SK-N-SH (cell line): ENCODE measurements around the gene GAL. TPM values are rescaled to one million over a fixed set of nuclear protein-coding genes. Genes with fewer than 3 reads are reported as not detected.

ENCODE experiments used
- CTCF ChIA-PET: fragments of 300-600, 350-600 bp; formaldehyde crosslinking; extraction: SDS; loops from one replicate; lab custom pipeline; 2021; lab: Yijun Ruan, JAX
- POLR2A ChIA-PET: fragments of 350-600 bp; sonication (Branson Sonifier 250); formaldehyde crosslinking; extraction: SDS; loops from one replicate; lab custom pipeline; 2020; ENCODE audit warnings: antibody characterized with exemption, inconsistent platforms; lab: Yijun Ruan, JAX
- DNase-seq: peaks from one replicate; pipeline ENCODE4 v3.0.0; 2012
- H2AFZ ChIP-seq: fragments of 200-600 bp; sonication (generic); 2 replicates; pipeline ENCODE4 v1.8.1; 2016; ENCODE audit warnings: antibody characterized with exemption, mild to moderate bottlenecking, low read depth
- H3F3A ChIP-seq: fragments of 200-600 bp; sonication (generic); replicated peaks from 2 replicates; pipeline ENCODE3; 2016; ENCODE audit warnings: antibody characterized with exemption, mild to moderate bottlenecking; ENCODE audit not compliant: insufficient read depth
- H3K27ac ChIP-seq, 2 experiments: fragments of 200-500 bp in 1 of 2; fragments of 200-600 bp in 1 of 2; sonication (Bioruptor generic) in 1 of 2; sonication (generic), shearing (Covaris generic) in 1 of 2; 2 replicates each; pipeline versions ENCODE4 v1.5.1 to v1.6.1; 2014 to 2016; ENCODE audit warnings: low read depth in 2 of 2, inconsistent platforms in 1 of 2, low read length in 1 of 2, mild to moderate bottlenecking in 1 of 2, mixed read lengths in 1 of 2
- H3K27me3 ChIP-seq: fragments of 200-600 bp; sonication (generic), shearing (Covaris generic); 2 replicates; pipeline ENCODE4 v1.6.1; 2016; ENCODE audit warnings: mixed run types; ENCODE audit not compliant: insufficient read depth
- H3K36me3 ChIP-seq, 2 experiments: fragments of 200-500 bp in 1 of 2; fragments of 200-600 bp in 1 of 2; sonication (Bioruptor generic) in 1 of 2; sonication (generic) in 1 of 2; replicated peaks in 1 of 2; 2 replicates each; pipeline versions ENCODE3 to v1.5.1; 2014 to 2016; ENCODE audit warnings: low read length in 1 of 2, mild to moderate bottlenecking in 1 of 2; ENCODE audit not compliant: insufficient read depth in 2 of 2, control insufficient read depth in 1 of 2
- H3K4me1 ChIP-seq, 2 experiments: fragments of 200-500 bp in 1 of 2; fragments of 200-600 bp in 1 of 2; sonication (Bioruptor generic) in 1 of 2; sonication (generic), shearing (Covaris generic) in 1 of 2; 2 replicates each; pipeline versions ENCODE4 v1.5.1 to v1.6.1; 2014 to 2016; ENCODE audit warnings: low read depth in 1 of 2, low read length in 1 of 2, mixed run types in 1 of 2; ENCODE audit not compliant: insufficient read depth in 2 of 2, control insufficient read depth in 1 of 2
- H3K4me2 ChIP-seq: fragments of 200-600 bp; sonication (generic), shearing (Covaris generic); 2 replicates; pipeline ENCODE4 v1.6.1; 2017; ENCODE audit warnings: mixed run types
- H3K4me3 ChIP-seq, 2 experiments: fragments of 200-500 bp in 1 of 2; fragments of 200-600 bp in 1 of 2; sonication (Bioruptor generic) in 1 of 2; sonication (generic), shearing (Covaris generic) in 1 of 2; 2 replicates each; pipeline versions ENCODE4 v1.5.1 to v1.8.1; 2014 to 2016; ENCODE audit warnings: low read depth in 2 of 2, inconsistent platforms in 1 of 2, low read length in 1 of 2, mild to moderate bottlenecking in 1 of 2, mixed read lengths in 1 of 2, moderate library complexity in 1 of 2
- H3K79me2 ChIP-seq: fragments of 200-600 bp; sonication (generic); 2 replicates; pipeline ENCODE4 v1.8.1; 2017; ENCODE audit warnings: mild to moderate bottlenecking; ENCODE audit not compliant: insufficient read depth
- H3K9ac ChIP-seq: fragments of 200-600 bp; sonication (generic); 2 replicates; pipeline ENCODE4 v1.6.1; 2017; ENCODE audit warnings: mixed run types
- H3K9me2 ChIP-seq: fragments of 200-600 bp; sonication (generic); 2 replicates; pipeline ENCODE4 v1.6.1; 2017; ENCODE audit warnings: mixed run types
- H3K9me3 ChIP-seq: fragments of 200-600 bp; sonication (generic); 2 replicates; pipeline ENCODE4 v1.6.1; 2017; ENCODE audit warnings: mixed run types, mild to moderate bottlenecking, moderate library complexity
- H4K20me1 ChIP-seq: fragments of 200-600 bp; sonication (generic); 2 replicates; pipeline ENCODE4 v1.6.1; 2017; ENCODE audit warnings: mild to moderate bottlenecking, mixed run types; ENCODE audit not compliant: insufficient read depth
- ELF1 ChIP-seq: IDR thresholded peaks from 2 replicates; pipeline ENCODE4 v1.4.0; 2012
- EP300 ChIP-seq, 2 experiments: IDR thresholded peaks; 2 replicates each; pipeline versions ENCODE4 v1.4.0 to v1.6.1; 2012; ENCODE audit warnings: borderline replicate concordance in 1 of 2, low read depth in 1 of 2, low read length in 1 of 2
- EZH2phosphoT487 ChIP-seq: fragments of 200-600 bp; sonication (generic); IDR thresholded peaks from 2 replicates; pipeline ENCODE4 v1.6.1; 2017; ENCODE audit warnings: low read depth, mixed run types, mild to moderate bottlenecking, antibody characterized with exemption, moderate library complexity, borderline replicate concordance
- FOXM1 ChIP-seq: IDR thresholded peaks from 2 replicates; pipeline ENCODE4 v1.4.0; 2012; ENCODE audit warnings: low read depth, mild to moderate bottlenecking
- GABPA ChIP-seq: IDR thresholded peaks from 2 replicates; pipeline ENCODE4 v1.4.0; 2012; ENCODE audit warnings: low read depth, mild to moderate bottlenecking
- IRF3 ChIP-seq: fragments of 150-350 bp; IDR thresholded peaks from 2 replicates; pipeline ENCODE4 v1.6.1; 2016; ENCODE audit warnings: mild to moderate bottlenecking, low read depth, low read length
- MAX ChIP-seq: IDR thresholded peaks from 2 replicates; pipeline ENCODE4 v1.4.0; 2012; ENCODE audit warnings: low read depth
- MEF2A ChIP-seq: IDR thresholded peaks from 2 replicates; pipeline ENCODE4 v1.4.0; 2012; ENCODE audit warnings: low read depth, borderline replicate concordance
- NFIC ChIP-seq: IDR thresholded peaks from 2 replicates; pipeline ENCODE4 v1.4.0; 2012; ENCODE audit warnings: borderline replicate concordance
- PBX3 ChIP-seq: IDR thresholded peaks from 2 replicates; pipeline ENCODE4; 2012
- POLR2AphosphoS5 ChIP-seq: IDR thresholded peaks from 2 replicates; pipeline ENCODE4 v1.6.1; 2012; ENCODE audit warnings: low read depth, low read length
- RCOR1 ChIP-seq: fragments of 150-350 bp; IDR thresholded peaks from 2 replicates; pipeline ENCODE4 v1.6.1; 2017; ENCODE audit warnings: antibody characterized with exemption, low read length
- REST ChIP-seq: IDR thresholded peaks from 2 replicates; pipeline ENCODE4 v1.6.1; 2012; ENCODE audit warnings: mild to moderate bottlenecking, low read depth, low read length, moderate library complexity
- SIN3A ChIP-seq: IDR thresholded peaks from 2 replicates; pipeline ENCODE4 v1.6.1; 2012; ENCODE audit warnings: low read depth, mild to moderate bottlenecking, low read length, moderate library complexity, borderline replicate concordance
- SMC3 ChIP-seq: IDR thresholded peaks from 2 replicates; pipeline ENCODE4 v1.6.1; 2012; ENCODE audit warnings: low read depth, low read length, improper control_type of control experiment
- TEAD4 ChIP-seq: IDR thresholded peaks from 2 replicates; pipeline ENCODE4 v1.4.0; 2012; ENCODE audit warnings: mild to moderate bottlenecking, borderline replicate concordance; ENCODE audit not compliant: insufficient read depth
- USF1 ChIP-seq: IDR thresholded peaks from 2 replicates; pipeline ENCODE4 v1.4.0; 2012; ENCODE audit warnings: low read depth, borderline replicate concordance
- ZBTB33 ChIP-seq: IDR thresholded peaks from 2 replicates; pipeline ENCODE4 v1.4.0; 2012; ENCODE audit warnings: low read depth, borderline replicate concordance
- WGBS: methylation state at CpG from one replicate; pipeline ENCODE4 v1.1.6; 2017; ENCODE audit warnings: low lambda C conversion rate; 5-methylcytosine and 5-hydroxymethylcytosine counted together
- polyA plus RNA-seq, 3 experiments: library from polyadenylated mRNA; depleted of rRNA; stranded (reverse); fragments of >200 nt; gene quantifications; 2 replicates each; pipeline ENCODE4 v1.2.3, GENCODE V29; 2012

The GAL gene
- polyA plus RNA-seq, 1 of the 3 experiments (the other 2 are of a cell fraction), result 1.8 TPM

GRCh38 chr11:68685656-68686380 lies 1.5 kb downstream of the GAL start (continued):
- TF ChIP-seq EZH2phosphoT487 (no peak), GABPA (no peak), SMC3 (no peak), MAX (no peak), USF1 (no peak), EP300 (IDR thresholded peaks at IDR 0.05; ENCODE audit: borderline replicate concordance in 1 of 2, low read depth in 1 of 2, low read length in 1 of 2) (no peak), ZBTB33 (no peak)

- CTCF ChIA-PET, result interaction anchor here (2.6 kb wide), 1 partner anchor 76 kb away, joined by 9 read pairs; no protein-coding TSS in a partner anchor
- DNase-seq, result no peak
- POLR2A ChIA-PET, result no interaction called here
- Histone ChIP-seq H3K4me3 (no peak overlapping the region), H3K4me2 (no peak overlapping the region), H3K9me3 (no peaks in the 10 kb centered on the region), H3K79me2 (no peaks in the 10 kb centered on the region), H3K27me3 (peaks cover 45% of the 10 kb centered on the region), H3K4me1 (peaks cover 0 to 42% of the 10 kb centered on the region in 2 experiments; a peak in 1 of 4 replicates), H3K9me2 (no peaks in the 10 kb centered on the region), H3K36me3 (no peaks in the 10 kb centered on the region), H3F3A (no peaks in the 10 kb centered on the region), H3K27ac (no peak overlapping the region), H2AFZ (no peak overlapping the region), H3K9ac (no peak overlapping the region), H4K20me1 (no peaks in the 10 kb centered on the region)
- TF ChIP-seq ZBTB33 (no peak), ELF1 (no peak), NFIC (no peak), RCOR1 (no peak), POLR2AphosphoS5 (no peak), SIN3A (no peak), PBX3 (no peak), MAX (no peak), FOXM1 (no peak), REST (no peak), IRF3 (no peak), MEF2A (no peak), TEAD4 (no peak)
- WGBS, result 90% methylated on average over 12 of the region's 12 CpGs
These were observed 2.1 kb downstream of the GAL start for GRCh38 chr11:68686486-68686885.
